Activated effector memory CD4-positive, alpha-beta T cell treated with anti-CD3 and anti-CD28 coated beads, Interleukin-2, amount 50 U/mL, for 16 hours (primary cell): ENCODE results near the gene SPEN.
"Not testable (repeated sequence)": the region's sequence is repeated elsewhere in the genome, so short reads cannot be mapped to it uniquely, and the experiment has no call there.

Source experiments
- DNase-seq: peaks from one replicate; pipeline ENCODE4 v3.0.0-alpha.2; 2020

SPEN gene

GRCh38 chr1:15858672-15859372, 11.3 kb downstream of the SPEN start:
- DNase-seq, result no peak

- no peak for DNase-seq
These were observed 15.8 kb downstream of the SPEN start for GRCh38 chr1:15863156-15863901.

- no peak for DNase-seq
These were observed 19.3 kb downstream of the SPEN start for GRCh38 chr1:15866721-15867201.

- DNase-seq, result no peak
These were observed 19.8 kb downstream of the SPEN start for GRCh38 chr1:15867288-15867687.

GRCh38 chr1:15869413-15869812, 21.9 kb downstream of the SPEN start:
- no peak for DNase-seq

- DNase-seq, result no peak
These were observed 22.9 kb downstream of the SPEN start for GRCh38 chr1:15870421-15870820.

GRCh38 chr1:15874471-15874870, 27.0 kb downstream of the SPEN start:
- no peak for DNase-seq

GRCh38 chr1:15876357-15877055, 29.0 kb downstream of the SPEN start:
- no peak for DNase-seq

GRCh38 chr1:15881961-15882360, 34.5 kb downstream of the SPEN start:
- no peak for DNase-seq

- no peak for DNase-seq
These were observed 35.2 kb downstream of the SPEN start for GRCh38 chr1:15882665-15883064.

- DNase-seq, result no peak
These were observed 35.8 kb downstream of the SPEN start for GRCh38 chr1:15883326-15883725.

GRCh38 chr1:15884477-15884876, 37.0 kb downstream of the SPEN start:
- DNase-seq, result no peak

- DNase-seq, result no peak
These were observed 37.8 kb downstream of the SPEN start for GRCh38 chr1:15885269-15885668.

GRCh38 chr1:15885701-15886610, 38.4 kb downstream of the SPEN start:
- no peak for DNase-seq

GRCh38 chr1:15886611-15887167, 39.2 kb downstream of the SPEN start:
- DNase-seq, result no peak

- DNase-seq, result not testable (repeated sequence)
These were observed 45.5 kb downstream of the SPEN start for GRCh38 chr1:15892857-15893599.

- DNase-seq, result no peak
These were observed 47.7 kb downstream of the SPEN start for GRCh38 chr1:15895233-15895632.

GRCh38 chr1:15896841-15897610, 49.5 kb downstream of the SPEN start:
- not testable (repeated sequence) for DNase-seq

- no peak for DNase-seq
These were observed 51.8 kb downstream of the SPEN start for GRCh38 chr1:15899266-15899665.

- no peak for DNase-seq
These were observed 53.3 kb downstream of the SPEN start for GRCh38 chr1:15900662-15901279.
